NCI-H510A (cell line): Measurements from ENCODE around the gene PUM1.

Experiments used
- DNase-seq: peaks from one replicate; lab custom pipeline; 2025; lab: John Stamatoyannopoulos, UW

The PUM1 gene

GRCh38 chr1:30906631-30907441 is 158.7 kb downstream of the PUM1 start:
- DNase-seq = no peak

GRCh38 chr1:30905916-30906620 is 159.4 kb downstream of the PUM1 start:
- DNase-seq = no peak

GRCh38 chr1:30905403-30905802 is 160.1 kb downstream of the PUM1 start:
- DNase-seq = no peak

GRCh38 chr1:30904962-30905335 is 160.6 kb downstream of the PUM1 start:
- DNase-seq = no peak

GRCh38 chr1:30904191-30904961 is 161.1 kb downstream of the PUM1 start:
- DNase-seq = no peak

- DNase-seq = no peak
These were observed 162.0 kb downstream of the PUM1 start for GRCh38 chr1:30903343-30904034.

- no peak for DNase-seq
These were observed 162.8 kb downstream of the PUM1 start for GRCh38 chr1:30902593-30903290.

GRCh38 chr1:30901798-30902581 is 163.5 kb downstream of the PUM1 start:
- no peak for DNase-seq

- DNase-seq = no peak
These were observed 164.5 kb downstream of the PUM1 start for GRCh38 chr1:30900931-30901560.

- no peak for DNase-seq
These were observed 165.0 kb downstream of the PUM1 start for GRCh38 chr1:30900486-30900885.

GRCh38 chr1:30899577-30900389 is 165.7 kb downstream of the PUM1 start:
- DNase-seq = no peak

GRCh38 chr1:30898031-30898815 is 167.3 kb downstream of the PUM1 start:
- DNase-seq = no peak

- no peak for DNase-seq
These were observed 168.6 kb downstream of the PUM1 start for GRCh38 chr1:30896905-30897304.

- DNase-seq = no peak
These were observed 169.4 kb downstream of the PUM1 start for GRCh38 chr1:30895944-30896660.

- no peak for DNase-seq
These were observed 170.1 kb downstream of the PUM1 start for GRCh38 chr1:30895382-30895943.

GRCh38 chr1:30894508-30894973 is 171.0 kb downstream of the PUM1 start:
- no peak for DNase-seq

GRCh38 chr1:30893776-30894507 is 171.6 kb downstream of the PUM1 start:
- no peak for DNase-seq
